Measurements from ENCODE around the gene TMEM187. TPM values are rescaled to one million over a fixed set of nuclear protein-coding genes. Genes with fewer than 3 reads are reported as not detected.
"Not testable (repeated sequence)": the region's sequence is repeated elsewhere in the genome, so short reads cannot be mapped to it uniquely, and the experiment has no call there.

The TMEM187 gene
- total and polyA plus RNA-seq, 9 donors = 2.6 to 11.6 (median 9.4) TPM

DNA sequence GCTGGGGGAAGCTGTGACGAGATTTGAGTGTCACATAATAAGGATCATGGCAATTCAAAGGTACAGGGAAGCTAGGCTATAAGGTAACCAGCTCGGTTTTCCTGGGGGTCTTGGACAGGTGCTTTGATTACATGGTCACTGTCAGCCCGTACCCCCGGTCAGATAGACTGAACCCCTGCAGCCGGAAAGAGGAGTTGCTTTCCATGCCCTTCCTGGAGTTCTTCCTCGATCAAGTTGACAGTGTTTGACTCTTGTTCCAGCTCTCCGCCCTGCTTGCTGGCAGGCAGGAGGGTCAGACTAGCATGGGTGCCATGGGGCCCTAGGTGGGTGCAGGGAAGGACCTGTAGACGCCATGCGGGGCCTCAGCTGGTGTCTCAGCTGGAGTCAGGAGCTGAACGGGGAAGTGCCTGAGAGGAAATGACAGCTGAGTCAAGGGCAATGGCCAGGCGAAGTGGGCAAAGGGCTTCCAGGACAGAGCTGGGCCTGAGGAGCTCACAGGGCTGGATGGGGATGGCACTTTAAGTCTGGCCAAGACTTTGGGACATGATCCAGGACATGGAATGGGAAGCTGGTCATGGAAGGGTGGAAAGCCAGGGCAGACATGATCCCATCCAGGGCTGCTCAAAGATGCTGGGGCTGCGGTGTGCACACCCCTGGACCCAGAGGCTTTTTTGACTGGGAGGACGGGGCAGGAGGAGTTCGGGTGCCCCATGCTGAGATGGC lies 1.6 kb downstream of the TMEM187 start:
- peak in 2 of 5 donors; percentile 27 to 46 for DNase-seq
- Histone ChIP-seq H3K36me3 (no peaks in the 10 kb centered on the region), H3K27ac (peak overlapping the region in 1 of 2 donors; percentile 4), H3K4me1 (ENCODE audit: insufficient read depth) (peaks cover 10% of the 10 kb centered on the region), H3K27me3 (no peaks in the 10 kb centered on the region), H3K9me3 (no peaks in the 10 kb centered on the region), H3K4me3 (no peak overlapping the region)
- intact Hi-C loops (cut with DNase I) = no loop called here
- TF ChIP-seq, protein P1, sequence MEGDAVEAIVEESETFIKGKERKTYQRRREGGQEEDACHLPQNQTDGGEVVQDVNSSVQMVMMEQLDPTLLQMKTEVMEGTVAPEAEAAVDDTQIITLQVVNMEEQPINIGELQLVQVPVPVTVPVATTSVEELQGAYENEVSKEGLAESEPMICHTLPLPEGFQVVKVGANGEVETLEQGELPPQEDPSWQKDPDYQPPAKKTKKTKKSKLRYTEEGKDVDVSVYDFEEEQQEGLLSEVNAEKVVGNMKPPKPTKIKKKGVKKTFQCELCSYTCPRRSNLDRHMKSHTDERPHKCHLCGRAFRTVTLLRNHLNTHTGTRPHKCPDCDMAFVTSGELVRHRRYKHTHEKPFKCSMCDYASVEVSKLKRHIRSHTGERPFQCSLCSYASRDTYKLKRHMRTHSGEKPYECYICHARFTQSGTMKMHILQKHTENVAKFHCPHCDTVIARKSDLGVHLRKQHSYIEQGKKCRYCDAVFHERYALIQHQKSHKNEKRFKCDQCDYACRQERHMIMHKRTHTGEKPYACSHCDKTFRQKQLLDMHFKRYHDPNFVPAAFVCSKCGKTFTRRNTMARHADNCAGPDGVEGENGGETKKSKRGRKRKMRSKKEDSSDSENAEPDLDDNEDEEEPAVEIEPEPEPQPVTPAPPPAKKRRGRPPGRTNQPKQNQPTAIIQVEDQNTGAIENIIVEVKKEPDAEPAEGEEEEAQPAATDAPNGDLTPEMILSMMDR (IDR thresholded peaks at IDR 0.05) = no peak
- no peak for TF ChIP-seq POLR2A (IDR thresholded peaks at IDR 0.05)
- no peak for TF ChIP-seq EP300 (IDR thresholded peaks at IDR 0.05)
- WGBS, 3 donors = 78 to 80% (median 80%) methylated on average over 14 of the region's 14 CpGs

DNA sequence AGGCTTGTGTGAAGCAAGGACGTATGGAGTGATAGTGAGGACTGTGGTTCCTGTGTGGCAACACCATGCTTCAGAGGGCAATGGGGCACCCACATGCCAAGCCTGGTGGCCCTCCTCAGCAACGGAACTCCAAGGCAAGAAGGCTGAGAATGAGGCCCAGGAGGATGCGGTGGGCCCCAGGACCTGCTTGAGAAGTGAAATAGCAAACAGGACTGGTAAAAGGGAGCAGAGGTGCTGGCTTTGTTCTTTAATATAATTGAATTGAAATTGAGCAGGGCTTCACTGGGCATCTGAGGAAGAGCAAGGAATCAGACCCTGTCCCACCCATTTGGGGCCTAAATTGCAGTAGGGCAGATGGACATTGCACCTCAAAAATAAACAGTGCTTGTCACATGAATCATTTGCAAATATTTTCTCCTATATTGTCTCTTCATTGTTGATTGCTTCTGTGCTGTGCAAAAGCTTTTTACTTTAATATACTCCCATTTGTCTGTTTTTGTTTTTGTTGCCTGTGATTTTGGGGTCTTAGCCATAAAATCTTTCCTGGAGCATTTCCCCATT lies 2.3 kb downstream of the TMEM187 start:
- WGBS, 3 donors = 81 to 91% (median 84%) methylated on average over 3 of the region's 3 CpGs
- H3K4me1 ChIP-seq (ENCODE audit: insufficient read depth) = peaks cover 10% of the 10 kb centered on the region
- intact Hi-C loops (cut with DNase I) = no loop called here

DNA sequence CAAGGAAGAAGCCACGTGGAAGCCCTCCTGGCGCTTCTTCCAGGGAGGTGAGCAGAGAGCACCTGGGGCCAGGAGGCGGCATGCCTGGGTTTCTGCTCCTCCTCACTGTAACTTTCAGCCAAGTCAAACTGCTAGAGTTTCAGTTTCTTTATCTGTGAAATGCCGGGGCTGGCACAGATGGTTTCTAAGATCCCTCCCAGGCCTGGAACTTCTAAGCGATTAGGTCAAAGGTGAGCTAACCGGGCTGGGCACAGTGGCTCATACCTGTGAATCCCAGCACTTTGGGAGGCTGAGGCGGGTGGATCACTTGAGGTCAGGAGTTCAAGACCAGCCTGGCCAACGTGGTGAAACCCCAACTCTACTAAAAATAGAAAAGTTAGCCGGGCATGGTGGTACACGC lies 7.8 kb downstream of the TMEM187 start:
- DNase-seq; H3K27me3 ChIP-seq; H3K4me3 ChIP-seq; H3K4me1 ChIP-seq (ENCODE audit: insufficient read depth); H3K9me3 ChIP-seq; H3K36me3 ChIP-seq; intact Hi-C loops (cut with DNase I): not testable (repeated sequence)
- peak overlapping the region in 1 of 2 donors; percentile 68 for H3K27ac ChIP-seq
- 67 to 78% (median 73%) methylated on average over 9 to 10 of the region's 10 CpGs for WGBS, 3 donors

More for the DNA sequence above, 2.3 kb downstream of the TMEM187 start:
- H3K27me3 ChIP-seq = no peaks in the 10 kb centered on the region
- DNase-seq = no peak
- H3K4me3 ChIP-seq = no peak overlapping the region
- H3K36me3 ChIP-seq = no peaks in the 10 kb centered on the region
- no peaks in the 10 kb centered on the region for H3K9me3 ChIP-seq
- TF ChIP-seq EP300 (IDR thresholded peaks at IDR 0.05) = no peak
- no peak for TF ChIP-seq POLR2A (IDR thresholded peaks at IDR 0.05)
- TF ChIP-seq, protein P1 (IDR thresholded peaks at IDR 0.05) = no peak
- H3K27ac ChIP-seq = no peak overlapping the region

DNA sequence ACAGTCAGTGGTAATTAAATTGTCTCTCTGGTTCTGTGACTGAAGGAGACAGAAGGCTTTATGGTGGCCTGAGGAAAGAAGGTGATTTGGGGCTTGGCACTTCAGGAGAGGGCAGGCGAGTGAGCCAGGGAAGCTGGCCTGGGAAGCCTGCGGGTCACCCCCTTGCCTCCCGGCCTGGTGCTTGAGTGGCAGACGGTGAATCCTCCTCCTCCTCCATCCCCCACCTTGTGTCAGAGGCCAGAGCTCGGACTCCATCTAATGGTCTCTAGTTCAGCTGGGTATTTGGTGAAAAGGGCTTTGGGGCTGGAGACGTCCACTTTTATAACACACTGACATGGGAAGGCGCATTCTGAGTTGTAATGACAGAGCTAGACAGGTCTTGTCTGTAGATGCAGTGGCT lies 8.7 kb downstream of the TMEM187 start:
- intact Hi-C loops (cut with DNase I) = no loop called here
- TF ChIP-seq EP300 (IDR thresholded peaks at IDR 0.05) (no peak), POLR2A (IDR thresholded peaks at IDR 0.05) (no peak)
- TF ChIP-seq, protein P1 (IDR thresholded peaks at IDR 0.05) = no peak
- no peak for DNase-seq
- WGBS, 3 donors = 66 to 83% (median 73%) methylated on average over 7 of the region's 7 CpGs
- H3K36me3 ChIP-seq = no peaks in the 10 kb centered on the region
- no peak overlapping the region for H3K4me3 ChIP-seq
- H3K27ac ChIP-seq = peak overlapping the region; percentile 68
- H3K27me3 ChIP-seq = no peaks in the 10 kb centered on the region
- peaks cover 5% of the 10 kb centered on the region for H3K4me1 ChIP-seq (ENCODE audit: insufficient read depth)
- no peaks in the 10 kb centered on the region for H3K9me3 ChIP-seq

Data from ovary (tissue), 9 donors.